ENCODE results near the gene LRP3.

- TF ChIP-seq, protein P1, sequence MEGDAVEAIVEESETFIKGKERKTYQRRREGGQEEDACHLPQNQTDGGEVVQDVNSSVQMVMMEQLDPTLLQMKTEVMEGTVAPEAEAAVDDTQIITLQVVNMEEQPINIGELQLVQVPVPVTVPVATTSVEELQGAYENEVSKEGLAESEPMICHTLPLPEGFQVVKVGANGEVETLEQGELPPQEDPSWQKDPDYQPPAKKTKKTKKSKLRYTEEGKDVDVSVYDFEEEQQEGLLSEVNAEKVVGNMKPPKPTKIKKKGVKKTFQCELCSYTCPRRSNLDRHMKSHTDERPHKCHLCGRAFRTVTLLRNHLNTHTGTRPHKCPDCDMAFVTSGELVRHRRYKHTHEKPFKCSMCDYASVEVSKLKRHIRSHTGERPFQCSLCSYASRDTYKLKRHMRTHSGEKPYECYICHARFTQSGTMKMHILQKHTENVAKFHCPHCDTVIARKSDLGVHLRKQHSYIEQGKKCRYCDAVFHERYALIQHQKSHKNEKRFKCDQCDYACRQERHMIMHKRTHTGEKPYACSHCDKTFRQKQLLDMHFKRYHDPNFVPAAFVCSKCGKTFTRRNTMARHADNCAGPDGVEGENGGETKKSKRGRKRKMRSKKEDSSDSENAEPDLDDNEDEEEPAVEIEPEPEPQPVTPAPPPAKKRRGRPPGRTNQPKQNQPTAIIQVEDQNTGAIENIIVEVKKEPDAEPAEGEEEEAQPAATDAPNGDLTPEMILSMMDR (conservative IDR thresholded peaks at IDR 0.05 in 1 of 2, IDR thresholded peaks at IDR 0.05 in 1 of 2; ENCODE audit: low read depth in 1 of 2, low read length in 2 of 2), result no peak
- no peak for TF ChIP-seq EZH2 (IDR thresholded peaks at IDR 0.05; ENCODE audit: low read length, missing control alignments)
Measured at GRCh38 chr19:33207040-33207620, 13.0 kb downstream of the LRP3 start.

Measured in fibroblast of lung (primary cell).